Activated CD4-positive, alpha-beta T cell treated with anti-CD3 and anti-CD28 coated beads, Interleukin-2, amount 50 U/mL, for 1 hour (primary cell): ENCODE results near the gene SHH.
"Not testable (repeated sequence)": the region's sequence is repeated elsewhere in the genome, so short reads cannot be mapped to it uniquely, and the experiment has no call there.

Experiments
- DNase-seq: peaks from one replicate; pipeline ENCODE4 v3.0.0-alpha.2; 2020

The SHH gene

DNA sequence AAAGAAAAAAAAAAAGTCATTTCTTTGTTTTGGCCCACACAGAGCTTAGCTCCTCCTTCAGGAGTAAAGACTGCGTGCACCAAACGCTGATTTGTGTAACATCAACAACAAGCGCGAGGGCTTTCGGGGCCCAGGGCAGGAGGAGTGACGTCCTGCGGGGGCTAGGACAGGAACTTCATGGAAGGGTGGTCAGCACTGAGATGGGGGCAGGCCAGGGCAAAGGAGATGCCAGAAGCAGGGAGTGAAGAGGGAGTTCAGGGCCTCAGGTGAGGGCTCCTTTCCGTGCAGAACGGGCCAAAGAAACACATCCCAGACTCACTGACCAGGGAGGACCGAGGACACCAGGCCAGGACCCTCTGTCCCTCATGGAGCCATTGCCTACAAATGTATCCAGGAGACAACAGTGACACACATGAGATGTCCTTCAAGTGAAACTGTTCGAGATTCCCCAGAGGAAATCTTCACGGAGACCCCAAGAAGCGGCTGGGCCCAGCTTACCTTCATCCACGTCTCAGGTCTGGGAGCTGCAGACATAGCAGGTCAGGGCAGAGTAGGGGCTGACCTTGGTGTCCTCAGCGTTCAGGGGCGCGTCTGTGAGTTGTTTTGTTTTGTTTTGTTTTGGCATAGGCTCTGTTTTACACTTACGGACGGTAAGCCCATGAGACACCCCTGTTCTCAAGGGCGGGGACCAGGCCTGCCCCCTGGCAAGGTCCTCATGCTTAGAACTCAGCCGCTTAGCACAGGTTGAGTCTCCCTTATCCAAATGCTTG lies 30.4 kb upstream of the SHH start:
- no peak for DNase-seq

DNA sequence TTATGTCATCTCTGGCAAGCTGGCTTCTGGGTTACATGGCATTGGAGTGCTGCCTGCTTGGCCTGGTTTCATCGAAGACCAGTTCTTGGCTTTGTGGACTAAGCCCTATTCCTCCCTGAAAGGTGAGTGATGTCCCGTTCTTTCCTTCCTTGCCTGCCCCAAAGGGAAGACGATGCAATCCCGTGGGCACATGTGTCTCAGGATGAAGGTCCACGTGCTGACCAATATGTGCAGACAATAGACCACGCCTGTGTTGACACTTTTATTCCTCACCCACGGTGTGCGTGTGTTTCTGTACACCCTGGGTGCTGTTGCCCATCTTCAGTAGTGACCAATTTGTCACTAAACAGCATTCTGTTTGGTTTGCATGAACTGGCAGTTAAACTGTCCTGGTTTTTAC lies 28.6 kb upstream of the SHH start:
- no peak for DNase-seq

DNA sequence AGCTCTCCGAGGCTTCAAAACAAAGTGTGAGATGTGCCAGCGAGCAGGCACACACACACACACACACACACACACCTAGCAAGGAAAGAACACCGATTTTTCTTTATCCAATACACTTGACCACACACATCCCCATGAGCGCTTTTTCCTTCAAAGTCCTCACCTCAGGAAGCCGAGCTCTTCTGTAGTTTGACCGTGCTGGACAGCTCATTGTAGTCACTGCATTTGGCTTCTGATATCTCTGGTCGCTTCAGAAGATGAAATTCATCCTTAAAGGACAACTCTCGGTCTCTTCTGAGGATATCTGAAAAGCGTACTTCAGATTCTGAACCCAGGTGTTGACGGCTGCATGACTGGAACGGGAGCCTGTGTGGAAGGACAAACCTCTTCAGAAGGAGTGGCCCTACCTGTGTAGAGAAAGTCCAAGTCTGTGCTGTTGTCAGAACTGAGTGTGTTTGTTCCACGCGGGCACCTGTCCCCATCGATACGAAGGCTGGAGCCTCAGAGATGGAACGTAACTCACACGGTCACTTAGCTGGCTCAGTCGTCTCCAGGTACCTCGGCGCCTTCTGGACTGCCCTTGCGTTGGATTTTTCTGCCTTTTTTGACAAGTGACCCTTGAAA lies 28.1 kb upstream of the SHH start:
- no peak for DNase-seq

DNA sequence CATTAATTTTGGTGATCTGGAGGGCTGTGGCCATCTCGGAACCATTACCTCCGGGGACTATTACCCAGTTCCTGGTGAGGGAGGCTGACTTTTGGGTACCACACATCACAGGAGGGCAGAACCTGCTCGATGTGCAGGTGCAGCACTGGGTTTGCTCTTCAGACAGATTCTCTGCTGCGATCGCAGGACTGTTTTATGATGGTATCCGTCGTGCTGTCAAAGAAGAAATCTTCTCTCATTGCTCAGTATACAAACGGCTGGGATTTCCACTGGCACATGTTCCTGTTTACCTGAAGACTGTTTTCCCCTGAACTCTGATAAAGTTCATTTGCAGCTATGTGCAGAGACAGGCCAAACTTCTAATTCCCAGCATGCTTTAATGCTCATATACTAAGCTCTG lies 27.2 kb upstream of the SHH start:
- DNase-seq = no peak

DNA sequence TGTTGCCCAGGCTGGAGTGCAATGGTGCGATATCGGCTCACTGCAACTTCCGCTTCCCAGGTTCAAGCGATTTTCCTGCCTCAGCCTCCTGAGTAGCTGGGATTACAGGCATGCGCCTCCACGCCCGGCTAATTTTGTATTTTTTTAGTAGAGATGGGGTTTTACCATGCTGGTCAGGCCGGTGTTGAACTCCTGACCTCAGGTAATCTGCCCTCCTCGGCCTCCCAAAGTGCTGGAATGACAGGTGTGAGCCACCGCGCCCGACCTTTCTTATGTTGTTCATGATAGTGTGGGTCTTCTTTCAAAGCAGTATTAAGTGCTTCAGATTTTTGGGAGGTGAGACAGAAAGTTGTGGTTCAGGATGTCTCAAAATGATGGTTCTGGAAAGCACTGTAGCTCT lies 26.0 kb upstream of the SHH start:
- not testable (repeated sequence) for DNase-seq

DNA sequence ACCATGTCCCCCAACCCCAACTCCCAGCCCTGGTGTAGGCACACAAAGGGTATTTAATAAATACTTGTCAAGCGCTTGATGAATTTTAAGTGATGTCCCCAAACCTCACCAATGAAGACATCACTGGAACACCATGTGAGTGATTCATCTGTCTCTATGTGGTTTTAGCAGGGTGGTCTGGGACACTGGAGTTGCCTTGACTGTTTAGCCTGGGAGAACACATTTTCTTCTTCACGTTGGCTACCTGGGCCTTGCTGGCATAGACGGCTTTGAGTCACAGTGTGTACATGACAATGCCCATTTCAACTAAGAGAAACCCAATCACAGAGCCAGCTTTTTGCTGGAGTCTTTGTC lies 24.8 kb upstream of the SHH start:
- no peak for DNase-seq

DNA sequence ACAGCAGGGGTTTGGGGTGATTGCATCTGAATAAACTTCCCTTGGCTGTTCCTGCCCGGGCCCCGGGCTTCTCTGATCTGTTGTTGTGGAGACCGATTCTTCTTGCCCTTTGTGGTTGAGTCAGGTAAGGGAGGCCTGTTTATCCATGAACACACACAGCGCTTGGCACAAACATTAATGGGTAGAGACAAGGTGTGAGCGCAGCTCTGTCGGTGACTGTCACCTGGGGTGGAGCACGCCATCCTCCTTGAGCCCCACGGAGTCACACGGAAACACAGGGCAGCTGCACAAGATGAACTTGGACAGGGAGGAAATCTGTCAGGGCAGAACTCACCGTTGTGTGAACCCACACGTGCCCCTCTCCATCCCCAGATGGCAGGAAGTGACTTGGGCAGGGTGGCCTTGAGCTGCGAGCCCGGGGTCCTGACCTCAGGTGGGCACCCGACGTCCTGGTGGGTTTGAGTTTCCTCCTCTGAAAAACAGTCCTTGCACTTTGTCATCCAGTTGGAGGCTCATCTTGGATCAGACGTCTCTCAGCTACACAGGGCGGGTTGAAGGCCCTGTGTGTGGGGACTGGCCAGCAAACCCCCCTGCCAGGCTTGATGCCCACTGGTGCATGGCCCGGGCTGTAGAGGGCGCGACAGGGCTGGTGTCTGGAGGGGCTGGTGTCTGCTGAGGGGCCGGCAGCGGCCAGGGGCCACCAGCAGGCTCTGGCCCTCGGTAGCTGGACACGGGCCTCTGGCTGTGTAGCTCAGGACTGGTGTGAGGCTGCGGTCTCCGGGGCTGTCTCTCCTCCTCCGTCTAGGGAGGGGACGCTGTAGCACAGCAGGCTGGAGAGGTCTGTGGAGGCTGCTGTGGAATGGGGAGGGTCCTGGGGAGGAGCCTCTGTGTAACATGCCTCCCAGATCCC lies 24.2 kb upstream of the SHH start:
- DNase-seq = no peak

DNA sequence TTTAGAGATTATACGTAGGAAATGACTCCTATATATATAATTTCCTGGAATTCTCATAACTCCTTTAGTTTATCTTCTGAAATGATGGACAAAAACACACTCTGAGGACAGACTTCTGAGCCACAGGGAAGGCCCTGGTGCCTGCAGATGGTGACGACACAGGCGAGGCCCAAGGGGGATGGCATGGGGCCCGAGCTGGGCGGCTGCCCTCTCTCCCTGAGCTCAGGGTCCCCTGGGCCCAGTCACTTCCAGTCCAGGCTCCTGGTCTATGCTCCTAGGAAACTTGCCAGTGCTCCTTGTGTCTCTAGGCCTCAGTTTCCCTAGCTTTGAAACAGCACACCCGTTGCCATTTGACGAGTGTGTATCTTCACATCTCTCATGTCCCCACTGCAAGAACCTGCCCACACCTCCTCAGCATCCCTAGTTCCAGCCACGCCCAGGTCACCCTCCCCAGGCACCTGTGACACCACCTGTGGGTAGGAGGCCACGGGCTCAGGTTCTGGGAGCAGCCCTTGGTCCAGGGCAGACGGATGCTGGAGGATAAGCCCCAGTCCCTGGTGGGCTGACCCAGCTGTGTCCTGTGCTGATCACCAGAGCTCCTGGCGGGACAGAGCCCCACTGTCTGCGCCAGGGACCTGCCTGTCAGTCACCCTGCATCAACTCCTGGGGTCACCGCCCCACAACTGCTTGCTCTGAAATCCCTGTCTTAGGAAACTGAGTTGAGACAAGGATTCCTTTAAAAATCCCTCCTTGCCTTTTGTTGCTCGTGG lies 23.4 kb upstream of the SHH start:
- DNase-seq = no peak

DNA sequence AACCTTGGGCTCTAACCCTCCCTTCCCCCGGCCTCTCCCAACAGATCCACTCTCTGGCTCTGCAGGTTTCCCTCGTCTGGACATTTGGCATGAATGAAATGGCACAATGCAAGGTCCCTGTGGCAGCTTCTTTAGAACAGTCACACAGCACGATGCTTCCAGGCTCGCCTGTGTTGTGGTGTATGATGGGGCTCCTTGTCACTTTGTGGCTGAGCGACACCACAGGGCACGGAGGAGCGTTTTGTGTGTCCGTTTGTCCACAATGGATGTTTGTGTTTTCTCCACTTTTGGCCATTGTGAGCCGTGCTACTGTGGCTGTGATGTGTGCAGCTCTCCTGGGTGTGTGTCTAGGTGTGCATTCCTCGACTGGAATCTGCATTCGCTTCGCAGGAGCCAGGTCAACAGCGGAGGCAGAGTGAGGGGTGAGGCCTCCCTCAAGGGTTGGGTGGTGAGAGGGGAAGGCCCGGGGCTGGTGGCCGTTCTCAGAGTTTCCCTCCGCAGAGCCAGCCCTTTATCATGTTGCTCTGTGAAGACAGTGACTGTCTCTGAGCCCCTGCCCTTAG lies 22.3 kb upstream of the SHH start:
- no peak for DNase-seq

DNA sequence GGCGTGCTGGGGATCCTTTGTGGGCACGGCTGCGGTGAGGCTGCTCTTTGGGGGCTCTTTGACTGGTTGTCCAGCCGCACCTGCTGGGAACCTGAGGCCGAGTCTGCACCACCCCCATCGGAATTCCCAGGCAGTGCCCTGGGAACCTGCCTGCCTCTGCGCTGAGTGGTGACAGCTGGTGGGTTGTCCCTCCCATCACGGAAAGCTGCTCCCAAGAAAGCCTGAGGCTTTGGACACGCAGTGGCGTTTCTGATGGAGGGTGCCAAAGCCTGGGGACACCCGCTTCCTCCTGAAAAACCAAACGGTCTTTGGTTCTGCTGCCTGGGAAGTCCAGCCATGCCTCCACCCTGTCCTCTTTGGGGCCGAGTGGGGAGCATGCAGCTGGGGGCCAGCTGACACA lies 21.4 kb upstream of the SHH start:
- DNase-seq = no peak

DNA sequence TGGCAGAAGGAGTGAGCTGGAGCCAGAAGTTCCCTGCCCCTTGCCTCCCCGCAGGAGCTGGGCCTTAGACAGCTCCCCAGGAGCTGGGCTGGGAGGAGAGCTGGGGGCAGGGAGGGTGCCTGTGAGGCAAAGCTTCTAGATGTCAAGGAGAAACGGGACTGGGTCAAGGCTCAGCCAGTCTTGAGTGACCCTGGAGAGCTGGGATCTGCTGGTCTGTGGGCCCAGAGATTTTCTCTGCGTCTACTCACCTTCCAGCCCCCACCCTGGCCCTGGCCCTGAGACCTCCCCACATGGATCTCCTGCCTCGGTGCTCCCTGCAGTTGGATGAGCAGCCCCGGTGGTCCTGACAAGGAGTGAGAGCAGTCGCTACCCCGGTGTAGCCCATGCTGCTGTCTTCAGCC lies 20.3 kb upstream of the SHH start:
- DNase-seq = no peak

DNA sequence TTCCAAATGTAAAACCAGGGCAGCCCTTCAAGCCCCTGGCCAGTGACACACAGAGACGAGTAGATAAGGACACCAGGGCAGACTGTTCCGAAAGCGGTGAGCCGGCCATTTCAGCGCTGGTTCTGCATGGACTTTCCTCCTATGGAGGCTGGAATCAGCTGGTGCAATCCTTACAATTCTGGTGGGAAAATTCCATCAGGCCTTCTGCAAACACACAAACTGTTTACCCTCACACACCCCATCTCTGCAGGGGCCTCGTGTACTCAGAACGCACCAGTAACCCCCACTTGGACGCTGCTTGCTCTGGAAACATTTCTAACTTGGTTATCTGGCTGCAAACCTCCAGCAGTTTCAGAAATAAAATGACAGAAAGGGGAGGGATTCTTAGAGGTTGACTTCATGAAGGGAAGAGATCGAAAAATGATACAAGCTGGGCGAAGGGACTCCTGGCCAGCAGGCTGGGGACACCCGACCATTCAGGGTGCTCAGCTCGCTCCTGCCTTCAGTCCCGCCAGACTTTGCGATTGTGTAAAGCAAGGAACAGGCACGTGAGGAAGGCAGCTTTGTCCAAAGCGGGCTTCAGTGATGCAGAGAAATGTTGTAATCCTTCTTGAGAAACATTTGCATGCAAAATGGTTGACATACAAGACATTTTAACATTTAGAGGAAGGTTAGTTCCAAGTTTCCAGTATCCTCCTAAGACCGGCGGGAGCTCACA lies 19.7 kb upstream of the SHH start:
- DNase-seq = no peak

DNA sequence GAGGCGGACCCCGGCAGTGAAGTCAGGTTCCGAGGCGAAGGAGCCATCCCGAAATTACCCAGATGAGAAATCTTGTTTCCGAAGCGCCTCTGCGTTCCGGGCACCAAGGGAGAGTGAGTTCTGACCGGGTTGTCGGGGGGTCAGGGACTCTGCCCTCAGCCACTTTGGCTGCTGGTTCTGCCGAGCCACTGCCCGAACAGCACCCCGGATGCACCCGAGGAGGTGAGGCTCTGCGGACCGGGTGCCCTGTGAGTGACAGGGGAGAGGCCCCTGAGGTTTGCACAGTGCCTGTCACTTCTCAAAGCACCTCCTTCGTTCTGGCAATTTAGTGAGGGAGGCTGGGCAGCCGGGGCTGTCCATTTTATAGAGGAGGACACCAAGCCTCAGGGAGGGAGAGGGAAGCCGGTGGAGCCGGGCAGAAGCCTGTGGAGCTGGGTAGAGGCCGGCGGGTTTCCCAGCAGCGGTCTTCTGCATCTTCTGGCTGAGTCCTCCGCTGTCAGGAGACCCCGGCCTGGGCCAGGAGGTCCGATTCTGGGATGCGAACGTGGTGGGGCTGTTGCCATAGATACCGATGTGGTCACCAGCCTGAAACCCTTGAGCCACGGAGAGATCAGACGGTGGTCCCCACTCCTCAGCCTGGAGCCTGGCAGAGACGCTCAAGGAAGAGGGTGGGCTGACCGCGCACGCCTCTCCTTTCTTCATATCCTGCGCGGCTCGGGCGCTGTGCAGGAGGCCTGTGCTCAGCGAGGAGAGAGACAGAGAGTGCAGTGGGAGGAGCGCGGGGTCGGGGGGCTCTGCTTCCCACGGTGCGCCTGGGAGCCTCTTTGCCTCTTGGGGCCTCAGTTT lies 18.9 kb upstream of the SHH start:
- no peak for DNase-seq

DNA sequence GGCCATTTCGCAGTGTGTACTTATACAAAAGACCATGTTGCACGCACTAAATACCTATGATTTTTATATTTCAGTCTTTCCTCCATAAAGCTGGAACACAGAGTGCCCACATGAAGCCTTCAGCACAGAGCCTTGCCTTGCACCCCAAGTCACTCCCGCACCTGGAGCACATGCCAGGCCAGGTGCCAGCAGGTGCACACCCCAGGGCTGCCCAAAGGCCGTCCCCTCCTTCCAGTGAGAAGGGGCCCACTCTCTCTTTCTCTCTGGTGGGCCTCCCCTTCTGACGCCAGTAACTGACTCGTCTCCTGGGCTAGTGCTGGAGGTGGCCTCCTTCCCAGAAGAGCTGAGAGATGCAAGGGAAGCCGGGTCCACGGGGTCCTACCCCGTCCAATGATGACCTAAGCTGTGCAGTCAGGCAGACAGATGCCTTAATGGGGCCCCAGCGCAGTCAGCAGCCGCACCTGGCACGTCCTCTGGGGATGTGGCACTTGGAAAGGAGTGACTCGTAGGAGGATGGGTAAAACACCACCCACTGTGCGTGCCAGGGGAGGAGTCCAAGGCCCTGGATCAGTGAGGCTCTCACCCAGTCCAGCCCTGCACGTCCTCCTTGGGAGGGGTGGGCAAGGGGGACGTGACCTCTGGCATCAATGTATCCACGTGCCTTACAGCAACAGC lies 17.7 kb upstream of the SHH start:
- DNase-seq = no peak

DNA sequence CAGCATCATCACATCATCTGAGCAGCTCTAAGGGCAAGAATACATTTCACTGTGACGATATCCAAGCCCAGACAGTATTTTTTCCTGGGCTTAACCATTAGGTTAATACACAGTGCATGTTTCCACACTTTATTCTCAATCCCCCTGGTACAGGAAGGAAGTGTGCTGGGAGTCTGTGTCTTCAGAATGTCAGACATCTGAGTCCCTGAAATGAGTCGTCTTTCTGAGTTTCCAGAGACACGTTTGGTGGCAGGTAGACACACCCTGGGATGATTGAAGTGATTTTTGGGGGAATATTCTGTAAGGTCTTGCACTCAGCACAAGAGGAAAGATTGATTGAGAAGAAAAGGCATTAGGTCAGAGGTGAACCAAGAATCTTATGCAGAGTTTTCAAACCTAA lies 13.1 kb upstream of the SHH start:
- no peak for DNase-seq

DNA sequence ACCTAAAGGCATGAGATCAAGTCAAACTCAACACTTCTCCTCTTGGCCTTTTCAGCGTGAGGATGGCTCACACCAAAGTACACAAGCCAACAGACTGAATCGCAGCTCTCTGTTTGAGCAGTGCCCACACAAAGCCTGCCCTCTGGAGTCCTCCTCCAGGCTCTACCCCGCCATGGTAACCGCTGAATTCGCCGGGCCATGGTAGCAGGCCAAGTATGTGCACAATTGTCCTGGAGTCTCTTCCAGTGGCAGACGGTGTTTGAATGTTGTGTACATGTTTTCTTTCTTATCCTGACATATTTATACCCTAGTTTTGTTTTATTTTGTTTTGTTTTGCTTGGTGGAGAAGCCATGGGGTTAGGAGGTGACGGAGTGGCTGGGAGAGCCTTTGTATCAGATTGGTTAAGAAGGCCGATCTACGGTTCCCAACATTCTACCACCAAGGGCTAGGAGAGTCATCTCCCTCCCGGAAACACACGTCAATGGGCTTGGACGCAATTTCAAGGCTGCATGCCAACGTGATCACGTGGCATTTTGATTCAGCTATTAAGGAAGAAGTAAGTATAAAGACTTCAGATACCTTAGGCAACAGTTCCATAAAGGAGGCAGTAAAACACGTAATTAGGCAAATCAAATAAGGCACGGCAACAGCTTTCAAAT lies 12.1 kb upstream of the SHH start:
- DNase-seq = no peak

DNA sequence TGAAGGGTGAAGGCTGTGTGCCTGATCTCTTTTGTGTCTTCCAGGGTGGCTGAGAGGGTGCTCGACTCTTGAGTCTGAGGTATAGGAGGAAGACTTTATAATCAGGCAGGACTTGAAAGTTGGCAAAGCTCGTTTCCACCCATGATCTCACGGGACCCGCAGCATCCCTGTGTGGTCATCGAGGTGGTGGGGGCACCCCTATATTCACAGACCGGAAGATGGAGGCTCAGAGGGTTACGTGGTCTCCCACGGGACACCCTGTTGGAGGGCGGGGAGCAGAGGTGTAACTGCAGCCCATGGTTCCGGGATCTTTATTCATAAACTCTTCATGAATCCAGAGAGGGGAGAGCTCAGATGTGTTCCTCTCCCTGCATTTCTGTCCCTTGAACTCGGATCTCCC lies 9.6 kb upstream of the SHH start:
- no peak for DNase-seq

DNA sequence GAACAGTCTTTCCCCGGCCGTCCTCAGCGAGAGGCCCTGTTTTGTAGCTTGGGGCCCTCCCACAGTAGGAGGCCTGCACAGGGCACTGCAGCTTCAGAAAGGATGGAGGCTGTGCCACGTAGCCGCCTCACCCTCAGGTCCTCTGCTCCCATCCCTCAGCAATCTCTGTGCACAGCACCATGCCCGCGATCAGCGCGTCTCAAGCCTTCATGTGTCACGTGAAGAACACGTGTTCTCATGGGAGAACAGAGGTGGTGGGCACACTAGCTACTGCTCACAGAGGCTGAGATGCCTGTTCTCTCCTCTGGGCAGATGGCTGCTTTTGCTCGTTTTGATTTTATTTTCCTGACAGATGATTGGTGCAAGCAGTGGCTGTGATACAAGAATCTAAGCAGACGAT lies 8.5 kb upstream of the SHH start:
- DNase-seq = no peak

DNA sequence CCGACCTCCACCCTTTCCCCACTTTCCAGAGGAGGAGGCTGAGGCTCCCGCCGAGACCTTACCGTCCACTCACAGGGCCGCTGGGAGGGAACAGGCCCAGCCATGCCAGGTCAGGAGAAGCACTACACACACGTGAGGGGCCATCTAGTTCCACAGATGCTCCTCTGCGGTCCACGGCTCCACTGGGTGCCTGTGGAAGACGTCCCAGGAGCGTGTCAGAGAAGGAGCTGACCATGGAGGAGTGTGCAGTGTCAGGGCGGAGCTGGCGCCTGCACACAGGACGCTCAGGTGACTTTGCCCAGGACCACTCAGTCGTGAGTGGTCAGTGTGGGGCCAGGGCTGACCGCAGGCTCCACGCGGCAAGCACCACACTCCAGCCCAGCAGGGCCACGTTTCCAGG lies 8.0 kb upstream of the SHH start:
- DNase-seq = no peak

DNA sequence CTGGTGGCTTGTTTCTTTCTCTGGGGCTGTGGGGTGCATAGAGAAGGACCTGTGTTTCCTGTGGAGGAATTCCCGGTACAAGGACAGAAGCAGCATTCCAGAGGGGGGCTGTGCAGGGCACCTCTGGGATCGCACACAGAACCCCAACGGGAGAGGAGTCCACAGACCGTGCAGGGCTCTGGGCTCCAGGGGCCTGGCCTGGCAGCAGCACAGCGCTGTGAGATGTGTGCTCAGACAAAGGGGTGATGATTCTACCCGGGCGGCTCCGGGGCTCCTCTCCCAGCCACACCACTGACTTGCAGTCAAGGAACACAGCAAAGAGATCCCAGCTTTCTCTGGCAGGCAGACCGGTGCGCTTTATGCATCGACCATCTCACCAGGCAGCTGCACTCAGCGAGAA lies 6.9 kb upstream of the SHH start:
- no peak for DNase-seq
